Sigmoid colon (tissue), 4 donors: ENCODE measurements around the gene MARK4.

Source experiments
- CTCF ChIP-seq, 4 experiments: fragments of 450-650 bp in 3 of 4; fragments of 200-600 bp in 1 of 4; IDR thresholded peaks; one replicate each; pipeline ENCODE4 v1.5.1; 2016 to 2019; ENCODE audit warnings: antibody characterized with exemption in 4 of 4, mild to moderate bottlenecking in 3 of 4, moderate library complexity in 2 of 4
- EP300 ChIP-seq, 4 donors: sonication (generic); formaldehyde crosslinking; IDR thresholded peaks; one replicate each; pipeline ENCODE4 v1.6.1; 2017; ENCODE audit warnings: antibody characterized with exemption in 4 of 4
- POLR2A ChIP-seq, 2 donors: fragments of 450-650 bp; IDR thresholded peaks; one replicate each; pipeline ENCODE4 v1.6.1; 2016; ENCODE audit warnings: antibody characterized with exemption in 2 of 2, mild to moderate bottlenecking in 2 of 2, moderate library complexity in 2 of 2
- POLR2AphosphoS5 ChIP-seq, 4 donors: sonication (generic); formaldehyde crosslinking; IDR thresholded peaks; one replicate each; pipeline ENCODE4 v1.6.1; 2017; ENCODE audit warnings: antibody characterized with exemption in 4 of 4

GRCh38 chr19:45297674-45298073, 46.6 kb downstream of the MARK4 start:
- no peak for TF ChIP-seq CTCF (IDR thresholded peaks at IDR 0.05)
- TF ChIP-seq EP300 (IDR thresholded peaks at IDR 0.05) = no peak
- no peak for TF ChIP-seq POLR2AphosphoS5 (IDR thresholded peaks at IDR 0.05)
- TF ChIP-seq POLR2A (IDR thresholded peaks at IDR 0.05) = no peak
